Activated CD8-positive, alpha-beta memory T cell treated with anti-CD3 and anti-CD28 coated beads, Interleukin-2, amount 50 U/mL, for 1 hour (primary cell): ENCODE measurements around the gene GRPEL2.
"Not testable (repeated sequence)": the region's sequence is repeated elsewhere in the genome, so short reads cannot be mapped to it uniquely, and the experiment has no call there.

ENCODE experiments used
- DNase-seq: peaks from one replicate; pipeline ENCODE4 v3.0.0-alpha.2; 2020; ENCODE audit errors: extremely low read depth

GRPEL2 gene

GRCh38 chr5:149398747-149399266 lies 53.5 kb downstream of the GRPEL2 start:
- not testable (repeated sequence) for DNase-seq

- DNase-seq, result no peak
Measured at GRCh38 chr5:149399775-149400174, 54.5 kb downstream of the GRPEL2 start.

- DNase-seq, result no peak
Measured at GRCh38 chr5:149400304-149400703, 55.0 kb downstream of the GRPEL2 start.

GRCh38 chr5:149401051-149401450 lies 55.8 kb downstream of the GRPEL2 start:
- no peak for DNase-seq

GRCh38 chr5:149402291-149402690 lies 57.0 kb downstream of the GRPEL2 start:
- DNase-seq, result no peak
